ENCODE measurements around the gene ENPEP.
A peak's percentile ranks its signal among the peaks of the same experiment; 100 is the strongest.
"Not testable (repeated sequence)": the region's sequence is repeated elsewhere in the genome, so short reads cannot be mapped to it uniquely, and the experiment has no call there.

ENPEP gene

DNA sequence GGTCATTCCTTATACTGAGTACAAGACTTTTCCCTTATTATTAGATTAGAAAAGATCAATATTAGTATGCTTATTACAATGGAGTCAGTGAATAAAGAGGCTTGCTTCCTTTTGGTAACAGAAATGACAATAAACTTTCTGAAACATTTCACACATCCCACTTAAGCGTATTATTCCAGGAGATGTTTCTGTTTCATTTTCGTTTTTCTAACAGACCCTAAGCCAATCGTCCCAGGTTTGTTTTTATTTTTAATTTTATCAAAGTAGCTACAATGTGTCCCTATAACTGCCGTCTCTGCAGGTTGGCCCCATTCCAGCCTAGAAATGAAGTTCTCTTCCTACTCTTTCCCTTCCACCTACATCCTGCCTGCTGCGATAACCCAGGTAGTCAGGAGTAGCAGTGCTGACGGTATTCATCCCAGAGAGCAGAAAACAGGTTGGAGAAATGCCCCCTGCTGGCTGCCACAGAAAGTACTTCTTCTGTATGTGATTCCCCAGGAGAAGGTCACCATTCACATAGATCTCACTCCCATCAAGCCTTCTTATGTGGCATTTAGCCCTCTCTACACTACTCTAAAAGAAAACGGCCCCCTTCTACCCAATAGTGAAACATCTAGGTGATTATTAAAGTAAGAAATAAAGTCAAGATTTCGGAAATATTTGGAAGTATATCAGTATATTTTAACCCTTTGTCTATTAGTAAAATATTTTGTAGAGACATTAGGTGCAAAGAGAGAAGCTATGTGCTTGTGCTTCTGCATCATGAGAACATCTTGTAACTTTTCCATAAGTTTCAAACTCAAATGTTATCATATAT lies 40.4 kb downstream of the ENPEP start:
- peak; percentile 48 to 53 for DNase-seq (ENCODE audit: low read depth in 2 of 2)

- no peak for DNase-seq (ENCODE audit: low read depth in 2 of 2)
Measured at GRCh38 chr4:110518889-110519490, 43.0 kb downstream of the ENPEP start.

DNA sequence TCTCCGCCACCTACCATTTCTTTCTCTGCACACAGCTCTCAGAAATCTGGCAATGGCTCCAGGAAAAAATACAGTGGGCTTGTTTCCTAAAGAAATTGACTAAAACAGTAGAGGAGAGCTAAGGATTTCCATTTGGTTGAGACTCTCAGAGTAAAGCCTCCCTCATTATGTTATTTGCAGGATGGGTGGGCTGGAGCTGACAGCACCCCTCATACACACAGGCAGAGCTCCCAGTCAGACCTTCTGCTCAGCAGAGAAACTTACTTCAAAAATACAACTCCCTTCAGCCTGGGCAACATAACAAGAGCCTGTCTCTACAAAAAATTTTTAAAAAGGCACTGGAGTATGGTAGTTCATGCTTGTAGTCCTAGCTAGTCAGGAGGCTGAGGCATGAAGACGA lies 44.9 kb downstream of the ENPEP start:
- no peak for DNase-seq (ENCODE audit: low read depth in 2 of 2)

DNA sequence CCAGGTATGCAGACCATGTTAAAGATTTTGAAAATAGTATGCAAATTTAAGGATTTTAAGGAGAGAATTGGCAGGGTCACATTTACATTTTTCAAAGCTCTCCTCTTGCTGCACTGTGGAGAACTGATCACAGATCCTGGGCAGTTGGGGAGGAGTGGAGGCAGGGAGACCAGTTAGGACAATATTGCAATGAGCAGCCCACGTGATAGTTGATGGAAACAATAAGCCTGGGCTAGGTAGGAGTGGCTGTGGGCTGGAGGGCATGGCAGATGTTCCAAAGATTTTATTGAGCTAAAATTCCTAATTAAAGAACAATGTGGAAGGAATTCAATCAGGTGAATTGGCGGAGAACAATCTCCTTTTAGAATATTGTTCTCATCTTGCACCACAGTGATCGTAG lies 50.6 kb downstream of the ENPEP start:
- no peak for DNase-seq (ENCODE audit: low read depth in 2 of 2)

- no peak for DNase-seq (ENCODE audit: low read depth in 2 of 2)
Measured at GRCh38 chr4:110527156-110527555, 51.2 kb downstream of the ENPEP start.

DNA sequence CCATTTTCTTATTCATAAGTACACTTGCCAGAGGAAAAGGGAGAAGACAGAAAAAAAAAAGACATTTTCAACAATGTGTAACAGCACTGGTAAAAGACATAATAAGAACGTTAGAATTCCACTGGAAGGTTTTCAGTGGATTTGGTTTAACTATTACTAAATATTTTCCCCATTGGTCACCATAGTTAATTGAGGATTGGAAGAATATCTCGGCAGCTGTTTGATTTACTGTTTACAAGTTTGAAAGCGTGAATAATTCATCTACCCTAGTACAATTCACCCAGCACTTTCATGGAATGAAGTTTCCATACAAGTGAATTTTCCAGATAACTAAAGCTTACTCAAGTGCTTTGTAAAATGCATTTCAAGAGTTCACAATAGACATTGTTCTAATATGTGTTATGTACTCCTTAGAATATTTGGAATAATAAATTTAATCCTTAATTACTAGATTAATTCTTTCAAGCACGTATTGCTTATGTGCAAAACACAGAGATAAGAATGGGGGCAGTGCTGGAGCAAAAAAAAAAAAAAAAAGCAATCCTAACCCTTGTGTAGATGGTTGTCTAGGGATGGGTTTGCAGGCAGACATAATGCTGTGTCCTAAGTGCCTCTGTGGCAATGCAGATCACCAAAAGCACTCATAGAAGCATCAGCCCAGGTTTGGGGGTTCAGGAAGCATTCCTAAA lies 57.1 kb downstream of the ENPEP start:
- DNase-seq (ENCODE audit: low read depth in 2 of 2): no peak

- no peak for DNase-seq (ENCODE audit: low read depth in 2 of 2)
Measured at GRCh38 chr4:110533590-110533910, 57.6 kb downstream of the ENPEP start.

DNA sequence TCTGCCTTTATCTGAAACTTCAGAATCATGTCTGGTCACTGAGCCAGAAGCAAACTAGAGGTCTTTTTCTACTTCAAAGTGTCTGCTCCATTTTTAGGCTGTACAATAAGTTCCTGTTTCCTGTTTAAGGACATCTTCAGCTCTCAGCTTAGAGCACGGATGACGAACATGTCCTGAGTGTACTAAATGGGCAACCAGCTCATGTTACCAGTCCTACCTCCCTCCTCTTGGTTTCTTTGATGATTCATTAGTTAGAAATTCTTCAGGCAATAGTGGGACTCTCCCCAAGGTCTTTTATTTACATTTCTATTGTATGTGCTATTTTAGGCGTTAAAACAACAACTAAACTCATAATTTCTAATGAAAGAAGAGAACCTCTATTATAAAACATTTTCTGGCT lies 58.0 kb downstream of the ENPEP start:
- no peak for DNase-seq (ENCODE audit: low read depth in 2 of 2)

DNA sequence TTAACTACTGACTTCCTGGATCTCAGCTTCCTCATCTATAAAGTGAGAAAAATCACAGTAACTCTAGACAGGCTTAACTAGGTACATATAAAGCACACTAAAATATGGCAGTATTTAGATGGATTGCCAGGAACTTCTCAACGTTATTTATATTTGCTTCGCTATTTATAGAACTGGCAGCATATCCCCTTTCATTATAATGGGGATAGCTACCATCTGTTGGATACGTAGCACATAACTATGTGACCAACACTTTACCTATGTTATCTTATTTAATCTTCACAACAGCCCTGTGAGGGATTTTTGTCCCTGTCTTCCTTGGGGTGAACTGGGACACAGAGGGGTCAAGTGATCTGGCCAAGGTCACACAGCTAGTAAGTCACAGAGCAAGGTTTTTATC lies 64.6 kb downstream of the ENPEP start:
- no peak for DNase-seq (ENCODE audit: low read depth in 2 of 2)

GRCh38 chr4:110540982-110541451 lies 65.1 kb downstream of the ENPEP start:
- DNase-seq (ENCODE audit: low read depth in 2 of 2): no peak

DNA sequence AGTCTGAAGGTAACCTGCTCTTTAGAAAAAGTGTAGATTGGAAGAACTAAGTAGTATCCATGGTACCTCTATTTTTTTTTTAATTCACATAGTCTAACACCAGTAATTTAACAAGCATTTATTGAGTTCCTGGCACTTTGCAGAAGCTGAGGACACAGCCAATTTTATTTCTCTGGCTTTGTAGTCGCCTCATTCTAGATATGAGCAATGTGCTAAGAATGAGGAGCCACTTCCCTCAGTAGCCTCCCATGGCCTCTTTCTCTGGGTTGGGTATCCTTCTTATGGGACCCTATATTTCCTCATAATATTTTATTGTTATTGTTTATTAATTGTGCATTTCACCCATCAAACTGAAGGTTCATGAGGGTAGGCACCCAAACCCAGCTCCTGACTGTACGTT lies 67.6 kb downstream of the ENPEP start:
- DNase-seq (ENCODE audit: low read depth in 2 of 2): no peak

DNA sequence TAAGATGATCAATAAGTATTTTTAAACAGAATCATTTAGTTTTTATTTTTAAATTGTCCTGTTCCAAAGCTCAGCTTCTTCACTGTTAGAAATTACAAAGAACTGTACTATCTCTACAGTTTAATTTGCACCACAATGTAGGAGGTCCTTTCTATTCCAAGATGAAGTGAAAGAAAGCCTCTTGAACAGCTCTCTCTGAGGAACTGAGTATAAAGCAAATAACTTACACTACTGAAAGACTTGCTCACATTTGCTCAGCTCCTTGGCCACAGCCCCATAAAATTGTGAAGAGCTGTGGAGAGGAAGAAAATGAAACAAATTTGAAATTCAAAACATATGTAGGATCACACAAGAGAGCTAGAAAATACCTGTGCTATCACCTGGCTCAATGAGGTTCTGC lies 68.6 kb downstream of the ENPEP start:
- DNase-seq (ENCODE audit: low read depth in 2 of 2): no peak

DNA sequence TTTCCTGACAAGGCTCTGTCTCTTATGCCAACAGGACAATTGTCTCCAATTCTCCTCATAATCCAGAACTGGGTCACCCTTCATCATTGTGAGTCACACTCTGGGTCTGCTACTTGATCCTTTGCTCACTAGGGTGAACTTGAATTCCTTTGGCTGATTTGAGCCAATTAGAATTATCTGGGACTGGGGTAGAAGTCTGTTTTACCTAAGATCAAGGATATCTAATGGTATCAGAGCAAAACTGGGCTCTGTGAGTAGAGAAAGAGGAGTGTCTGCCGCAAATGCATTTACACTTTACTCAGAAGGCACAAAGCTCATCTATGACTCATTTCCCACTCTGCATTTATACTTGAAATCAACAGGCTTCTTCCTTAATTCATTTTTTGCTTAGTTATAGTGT lies 74.3 kb downstream of the ENPEP start:
- no peak for DNase-seq (ENCODE audit: low read depth in 2 of 2)

DNA sequence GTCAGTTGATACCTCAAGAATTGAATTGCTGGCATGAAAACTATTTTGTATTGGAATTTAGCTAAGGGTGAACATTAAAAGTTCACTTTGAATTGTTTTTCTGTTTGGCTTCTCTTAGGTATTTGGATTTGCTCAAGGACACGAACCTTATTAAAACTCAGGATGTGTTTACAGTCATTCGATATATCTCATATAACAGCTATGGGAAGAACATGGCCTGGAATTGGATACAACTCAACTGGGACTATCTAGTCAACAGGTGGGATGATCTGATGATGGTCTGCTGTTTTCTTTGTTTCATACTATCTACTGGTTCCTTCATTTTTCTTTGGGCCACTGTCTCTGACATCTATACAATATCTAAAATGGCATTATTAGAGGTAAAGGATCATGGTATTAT lies 77.2 kb downstream of the ENPEP start:
- DNase-seq (ENCODE audit: low read depth in 2 of 2): no peak

GRCh38 chr4:110567214-110567613 lies 91.3 kb downstream of the ENPEP start:
- no peak for DNase-seq (ENCODE audit: low read depth in 2 of 2)

GRCh38 chr4:110576696-110577095 lies 100.7 kb downstream of the ENPEP start:
- not testable (repeated sequence) for DNase-seq (ENCODE audit: low read depth in 2 of 2)

GRCh38 chr4:110586131-110586850 lies 110.3 kb downstream of the ENPEP start:
- DNase-seq (ENCODE audit: low read depth in 2 of 2): no peak

DNA sequence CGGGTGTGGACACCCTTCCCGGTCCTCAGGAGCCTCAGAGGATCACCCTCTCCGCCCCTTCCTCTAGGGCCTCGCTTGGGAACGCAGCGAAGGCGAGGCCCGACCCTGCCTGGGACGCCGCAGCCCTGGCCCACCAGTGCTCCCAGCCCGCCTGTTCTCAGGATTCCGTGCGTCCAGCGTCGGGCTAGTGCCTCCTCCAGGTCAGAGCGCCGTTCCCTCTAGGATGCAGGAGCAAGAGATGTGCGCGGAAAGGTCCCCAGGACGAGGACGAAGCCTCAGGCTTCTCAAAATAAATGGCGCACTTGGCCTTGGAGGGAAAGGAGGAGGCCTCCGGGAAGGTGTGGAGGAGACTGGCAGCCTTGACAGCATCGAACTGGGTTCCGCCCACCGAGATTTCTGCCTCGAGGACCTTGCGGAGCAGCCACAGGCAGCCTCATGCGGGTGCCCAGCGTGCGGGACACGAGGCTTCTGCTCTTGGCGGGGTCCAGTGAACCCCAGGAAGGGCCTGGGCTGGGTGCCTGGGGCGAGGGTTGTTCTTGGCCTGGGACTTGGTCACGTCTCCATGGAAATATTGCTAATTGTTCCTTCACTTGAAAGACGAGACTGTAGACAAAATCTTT lies 111.8 kb downstream of the ENPEP start:
- DNase-seq (ENCODE audit: low read depth in 2 of 2): no peak

DNA sequence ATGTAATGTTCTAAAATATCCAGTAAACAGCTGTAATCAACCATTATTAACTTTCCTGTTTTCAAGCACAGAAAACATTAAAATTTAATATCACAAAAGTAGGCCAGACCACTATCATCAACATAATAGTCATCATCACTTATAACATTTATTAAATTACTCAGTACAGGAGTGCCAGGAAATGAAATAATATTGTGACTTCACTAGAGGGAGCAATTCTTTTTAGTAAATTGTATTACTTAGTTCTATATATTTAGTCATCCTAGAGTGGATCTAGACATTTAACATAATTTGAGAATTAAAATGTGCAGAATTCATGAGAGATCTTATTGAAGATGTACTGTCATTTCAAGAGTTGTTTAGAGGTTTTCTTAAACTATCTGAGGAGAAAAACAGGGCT lies 113.3 kb downstream of the ENPEP start:
- DNase-seq (ENCODE audit: low read depth in 2 of 2): no peak

- no peak for DNase-seq (ENCODE audit: low read depth in 2 of 2)
Measured at GRCh38 chr4:110595583-110595982, 119.6 kb downstream of the ENPEP start.

DNA sequence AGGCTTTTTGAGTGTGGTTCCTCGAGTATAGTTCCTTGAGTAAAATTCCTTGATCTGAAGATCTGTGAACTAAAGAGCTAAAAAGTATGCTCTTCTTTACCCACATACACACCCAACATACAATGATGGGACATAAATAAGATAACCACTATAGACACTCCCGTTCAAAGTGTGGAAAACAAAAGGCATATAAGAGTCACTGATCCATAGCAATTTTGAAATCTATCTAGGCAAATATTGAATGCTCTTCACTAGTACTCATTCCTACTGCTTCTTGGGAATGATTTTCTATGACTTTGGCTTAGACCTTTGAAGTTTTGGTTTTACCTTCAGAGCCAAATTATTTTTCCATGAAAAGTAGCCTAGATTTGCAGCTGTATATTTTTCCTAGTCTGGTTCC lies 120.5 kb downstream of the ENPEP start:
- no peak for DNase-seq (ENCODE audit: low read depth in 2 of 2)

DNA sequence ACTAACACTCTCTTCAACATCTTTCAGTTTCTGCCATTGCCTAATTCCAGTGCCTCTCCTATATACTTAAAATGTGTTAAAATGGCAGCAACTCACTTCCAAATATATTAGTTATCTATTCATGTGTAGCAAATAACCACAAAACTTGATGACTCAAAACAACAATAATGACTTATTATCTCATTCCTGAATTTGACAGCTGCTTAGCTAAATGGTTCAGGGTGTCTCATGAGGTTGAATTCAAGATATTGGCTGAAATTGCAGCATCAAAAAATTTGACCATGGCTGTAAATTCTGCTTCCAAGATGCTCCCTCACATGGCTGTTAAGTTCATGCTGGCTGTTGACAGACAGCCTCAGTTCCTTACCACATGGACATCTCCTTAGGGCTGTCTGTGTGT lies 121.6 kb downstream of the ENPEP start:
- DNase-seq (ENCODE audit: low read depth in 2 of 2): no peak
